T47D (cell line): ENCODE data around the gene E4F1.

Source experiments
- DNase-seq, 2 experiments: peaks; one replicate each; pipeline versions ENCODE4 v3.0.0 to v3.0.0-alpha.2; 2011 to 2012; ENCODE audit warnings: low read depth in 1 of 2, low spot score in 1 of 2
- JUND ChIP-seq: IDR thresholded peaks from 2 replicates; pipeline ENCODE4 v1.6.1; 2012; ENCODE audit warnings: low read depth
- in situ Hi-C: cut with HindIII; loops from 2 replicates; pipeline ENCODE4 v1.10.0; 2016; ENCODE audit warnings: low sequenced_read_pairs, low pct_unique_long_range_greater_than_20kb

E4F1 gene

GRCh38 chr16:2273484-2273883, 50.1 kb downstream of the E4F1 start:
- DNase-seq: no peak
- in situ Hi-C loops: no loop called here
- TF ChIP-seq JUND: no peak

- DNase-seq: no peak
- in situ Hi-C loops: no loop called here
These were observed 50.5 kb downstream of the E4F1 start for GRCh38 chr16:2273931-2274330.

GRCh38 chr16:2275476-2276367, 52.3 kb downstream of the E4F1 start:
- in situ Hi-C loops: no loop called here
- no peak for TF ChIP-seq JUND
- DNase-seq: no peak

More at GRCh38 chr16:2273931-2274330, 50.5 kb downstream of the E4F1 start:
- TF ChIP-seq JUND: no peak

DNA sequence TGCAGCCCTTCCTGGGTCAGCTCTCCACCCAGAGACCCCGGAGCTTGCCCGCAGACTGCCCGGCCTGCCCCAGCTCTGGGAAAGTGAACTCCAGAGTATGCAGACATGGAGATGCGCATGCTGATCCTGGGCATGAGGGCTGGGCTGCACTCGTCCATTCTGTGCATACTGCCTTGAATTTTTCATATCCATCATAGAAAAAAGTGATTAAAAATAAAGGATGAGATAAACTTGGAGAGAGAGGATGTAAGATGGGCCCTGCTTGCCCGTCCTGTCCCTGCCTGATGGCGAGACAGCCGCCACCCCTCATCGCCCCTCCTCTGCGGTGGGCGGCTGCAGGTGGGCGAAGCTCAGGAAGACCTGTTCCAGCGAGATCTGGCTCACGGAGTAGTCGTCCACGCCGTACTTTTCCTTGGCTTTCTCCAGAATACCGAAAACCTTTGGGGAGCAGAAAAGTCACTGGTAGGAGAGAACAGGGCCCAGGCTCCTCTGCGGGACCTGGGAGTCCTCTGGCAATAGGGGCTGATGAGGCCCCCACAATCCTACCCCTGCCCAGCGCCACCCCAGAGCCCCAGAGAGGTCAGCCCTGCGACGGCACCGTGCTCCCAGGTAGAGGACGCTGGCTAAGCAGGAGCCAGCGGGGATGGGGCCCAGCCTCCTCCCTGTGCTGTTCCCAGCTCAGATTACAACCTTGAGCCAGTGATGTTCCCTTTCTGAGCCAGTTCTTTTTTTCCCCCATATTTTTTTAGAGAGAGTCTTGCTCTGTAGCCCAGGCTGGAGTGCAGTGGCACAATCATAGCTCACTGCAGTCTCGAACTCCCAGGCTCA, 53.2 kb downstream of the E4F1 start:
- in situ Hi-C loops: no loop called here
- no peak for DNase-seq
- no peak for TF ChIP-seq JUND

DNA sequence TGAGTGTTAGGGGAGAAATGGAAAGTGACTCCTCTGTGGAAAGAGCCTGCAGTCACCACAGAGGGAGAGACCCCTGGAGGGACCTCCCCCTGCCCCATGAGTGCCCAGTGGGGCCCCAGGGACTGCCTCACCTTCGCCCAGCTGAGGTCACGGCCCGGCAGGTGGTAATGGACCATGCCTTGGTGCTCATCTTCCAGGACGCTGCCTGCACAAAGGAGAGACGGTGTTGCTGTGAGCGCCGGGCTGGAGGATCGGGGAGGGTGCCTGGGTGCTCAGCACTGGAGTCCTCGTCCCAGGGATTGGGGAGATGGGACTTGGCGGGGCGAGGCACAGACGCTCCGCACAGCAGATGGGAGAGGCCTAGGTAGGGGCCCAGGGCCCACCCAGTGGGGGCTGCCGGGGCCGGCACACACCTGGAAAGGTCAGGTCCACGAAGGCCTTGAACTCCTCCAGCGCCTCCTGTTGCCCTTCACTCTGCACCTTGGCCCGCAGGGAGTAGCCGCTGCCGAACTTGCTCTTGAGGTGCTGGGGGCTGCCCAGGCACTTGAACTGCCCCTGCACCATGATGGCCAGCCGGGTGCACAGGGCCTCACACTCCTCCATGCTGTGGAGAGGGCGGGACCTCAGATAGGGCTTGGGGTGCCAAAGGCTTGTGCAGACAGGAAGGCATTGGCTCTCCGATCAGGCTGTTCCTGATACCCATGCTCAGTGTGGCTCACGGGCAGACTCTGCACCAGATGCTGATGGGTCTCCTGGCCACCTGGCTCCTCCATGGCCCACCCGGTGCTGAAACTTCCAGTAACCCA, 54.3 kb downstream of the E4F1 start:
- in situ Hi-C loops: no loop called here

DNA sequence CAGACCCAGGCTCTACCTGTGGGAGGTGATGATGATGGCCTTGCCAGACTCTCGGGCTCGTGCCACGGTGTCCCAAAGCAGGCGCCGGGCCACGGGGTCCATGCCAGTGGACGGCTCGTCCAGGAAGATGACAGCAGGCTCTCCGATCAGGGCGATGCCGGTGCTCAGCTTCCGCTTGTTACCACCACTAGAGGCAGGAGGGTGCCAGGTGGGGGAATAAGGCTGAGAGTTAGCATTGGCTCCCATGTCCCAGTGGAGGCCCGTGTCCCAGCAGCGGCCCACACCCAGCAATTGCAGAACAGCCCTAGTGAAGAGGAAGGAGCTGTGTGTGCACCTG, 54.8 kb downstream of the E4F1 start:
- no peak for DNase-seq
- in situ Hi-C loops: no loop called here

More for the DNA sequence above, 54.3 kb downstream of the E4F1 start:
- DNase-seq: no peak
- TF ChIP-seq JUND: no peak

GRCh38 chr16:2278956-2279800, 55.8 kb downstream of the E4F1 start:
- no peak for TF ChIP-seq JUND
- no peak for DNase-seq
- in situ Hi-C loops: no loop called here

More for the DNA sequence above, 54.8 kb downstream of the E4F1 start:
- TF ChIP-seq JUND: no peak

DNA sequence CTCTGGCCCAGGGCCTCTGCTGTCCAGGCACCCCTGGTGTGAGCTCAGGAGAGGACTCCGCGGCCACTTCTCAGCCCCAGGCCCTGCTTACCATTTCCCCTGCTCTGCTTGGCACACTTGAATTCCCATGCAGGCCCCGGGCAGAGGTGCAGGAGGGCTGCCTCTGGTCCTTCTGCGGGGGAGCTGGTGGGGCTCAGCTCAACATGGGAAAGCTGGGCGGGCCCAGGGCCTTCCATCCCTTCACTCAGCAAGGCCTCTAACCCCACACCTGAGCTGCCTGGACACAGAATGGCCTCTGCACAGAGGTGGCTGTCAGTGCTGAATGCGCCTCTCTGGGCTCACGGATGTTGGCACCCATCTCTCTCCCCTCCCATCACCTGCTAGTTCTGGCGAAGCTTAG, 57.1 kb downstream of the E4F1 start:
- TF ChIP-seq JUND: no peak
- in situ Hi-C loops: no loop called here
- DNase-seq: no peak

DNA sequence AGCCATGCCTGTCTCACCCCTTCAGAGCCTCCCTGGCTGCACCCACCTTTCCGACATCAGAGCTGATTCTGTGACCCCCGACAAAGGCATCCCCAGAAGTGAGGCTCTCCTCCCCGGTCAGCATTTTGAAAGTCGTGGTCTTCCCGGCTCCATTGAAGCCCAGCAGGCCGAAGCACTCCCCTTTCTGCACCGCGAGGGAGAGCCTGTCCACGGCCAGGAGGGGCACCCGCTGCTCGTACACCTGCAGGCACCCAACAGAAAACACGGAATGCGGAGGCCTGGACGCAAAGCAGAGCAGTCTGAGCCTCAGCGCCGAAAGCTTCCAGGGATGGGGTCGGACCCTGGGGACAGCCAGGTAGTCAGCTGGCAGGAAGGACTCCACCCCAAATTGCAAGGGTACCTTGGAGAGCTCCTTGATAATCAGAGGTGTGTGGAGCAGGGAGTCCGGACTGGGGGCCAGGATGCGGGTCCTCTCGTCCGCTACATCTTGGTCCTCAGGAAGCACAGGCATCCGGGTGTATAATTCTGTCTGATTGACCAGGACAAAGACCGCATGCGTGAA, 57.7 kb downstream of the E4F1 start:
- TF ChIP-seq JUND: no peak
- no peak for DNase-seq
- in situ Hi-C loops: no loop called here

GRCh38 chr16:2282262-2282661, 58.9 kb downstream of the E4F1 start:
- TF ChIP-seq JUND: no peak
- in situ Hi-C loops: no loop called here
- no peak for DNase-seq

DNA sequence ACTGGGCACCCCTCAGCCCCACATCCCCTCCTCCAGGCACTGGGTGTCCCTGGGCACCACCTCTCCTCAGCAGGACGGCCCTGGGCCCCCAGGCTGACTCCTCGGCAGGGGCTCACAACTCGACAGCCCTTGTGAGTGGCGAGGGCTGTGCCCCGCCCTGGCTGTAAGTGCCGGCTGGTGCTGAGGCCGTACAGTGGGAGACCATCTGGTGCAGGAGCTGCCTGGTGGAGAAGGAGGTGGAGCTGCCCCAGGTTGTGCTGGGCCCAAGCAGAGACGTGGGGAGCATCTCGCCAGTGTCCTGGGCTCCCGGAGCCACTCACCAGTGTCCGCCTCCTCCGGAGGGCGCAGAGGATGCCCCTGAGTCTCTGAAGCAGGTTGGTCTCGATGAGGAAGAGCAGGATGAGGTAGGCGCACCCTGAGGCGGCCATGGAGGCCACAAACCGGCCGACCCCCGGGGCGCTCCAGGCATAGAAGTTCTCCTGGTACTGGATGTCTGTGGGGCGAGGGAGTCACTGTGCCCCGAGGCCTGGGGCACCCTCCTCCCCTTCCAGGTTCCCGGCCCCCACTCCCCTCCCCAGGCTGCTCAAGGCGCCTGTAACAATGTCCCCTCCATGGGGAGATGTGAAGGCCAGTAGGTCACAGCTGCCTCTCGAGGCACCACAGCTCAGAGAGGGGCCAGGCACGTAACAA, 59.6 kb downstream of the E4F1 start:
- in situ Hi-C loops: no loop called here
- no peak for TF ChIP-seq JUND
- no peak for DNase-seq
